ENCODE measurements around the gene CCDC106.

- TF ChIP-seq, protein P1, sequence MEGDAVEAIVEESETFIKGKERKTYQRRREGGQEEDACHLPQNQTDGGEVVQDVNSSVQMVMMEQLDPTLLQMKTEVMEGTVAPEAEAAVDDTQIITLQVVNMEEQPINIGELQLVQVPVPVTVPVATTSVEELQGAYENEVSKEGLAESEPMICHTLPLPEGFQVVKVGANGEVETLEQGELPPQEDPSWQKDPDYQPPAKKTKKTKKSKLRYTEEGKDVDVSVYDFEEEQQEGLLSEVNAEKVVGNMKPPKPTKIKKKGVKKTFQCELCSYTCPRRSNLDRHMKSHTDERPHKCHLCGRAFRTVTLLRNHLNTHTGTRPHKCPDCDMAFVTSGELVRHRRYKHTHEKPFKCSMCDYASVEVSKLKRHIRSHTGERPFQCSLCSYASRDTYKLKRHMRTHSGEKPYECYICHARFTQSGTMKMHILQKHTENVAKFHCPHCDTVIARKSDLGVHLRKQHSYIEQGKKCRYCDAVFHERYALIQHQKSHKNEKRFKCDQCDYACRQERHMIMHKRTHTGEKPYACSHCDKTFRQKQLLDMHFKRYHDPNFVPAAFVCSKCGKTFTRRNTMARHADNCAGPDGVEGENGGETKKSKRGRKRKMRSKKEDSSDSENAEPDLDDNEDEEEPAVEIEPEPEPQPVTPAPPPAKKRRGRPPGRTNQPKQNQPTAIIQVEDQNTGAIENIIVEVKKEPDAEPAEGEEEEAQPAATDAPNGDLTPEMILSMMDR (IDR thresholded peaks at IDR 0.05; ENCODE audit: insufficient read depth, low read depth, low read length) = peak; percentile 99
- no peak for TF ChIP-seq EZH2 (IDR thresholded peaks at IDR 0.05; ENCODE audit: insufficient read depth, low read length)
Measured at GRCh38 chr19:55653651-55654322, 5.8 kb downstream of the CCDC106 start.
